Measurements from ENCODE around the gene TACR1. TPM values are rescaled to one million over a fixed set of nuclear protein-coding genes. Genes with fewer than 3 reads are reported as not detected.

Gene TACR1
- total and polyA plus RNA-seq, 2 experiments from 2014 or later = 3.5 to 7.3 TPM

DNA sequence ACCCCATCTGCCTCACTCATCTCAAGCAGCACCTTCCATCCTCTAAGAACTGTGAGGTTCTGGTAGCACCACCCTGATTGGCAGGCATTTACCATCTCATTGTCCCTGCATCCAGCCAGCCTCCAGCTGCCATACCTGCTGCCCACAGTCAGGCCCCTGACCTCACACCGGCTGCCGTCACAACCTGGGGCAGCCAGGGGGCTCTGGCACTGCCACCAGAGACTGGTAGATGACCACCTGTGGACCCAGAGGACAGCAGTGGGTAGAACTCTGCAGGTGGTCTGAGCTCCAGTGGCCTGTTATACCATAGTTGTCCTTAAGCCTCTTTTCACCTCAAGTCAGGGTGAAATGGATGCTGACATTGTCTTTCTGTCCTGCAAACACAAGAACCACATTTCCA is 171.4 kb downstream of the TACR1 start (continued):
- TF ChIP-seq, protein P1, sequence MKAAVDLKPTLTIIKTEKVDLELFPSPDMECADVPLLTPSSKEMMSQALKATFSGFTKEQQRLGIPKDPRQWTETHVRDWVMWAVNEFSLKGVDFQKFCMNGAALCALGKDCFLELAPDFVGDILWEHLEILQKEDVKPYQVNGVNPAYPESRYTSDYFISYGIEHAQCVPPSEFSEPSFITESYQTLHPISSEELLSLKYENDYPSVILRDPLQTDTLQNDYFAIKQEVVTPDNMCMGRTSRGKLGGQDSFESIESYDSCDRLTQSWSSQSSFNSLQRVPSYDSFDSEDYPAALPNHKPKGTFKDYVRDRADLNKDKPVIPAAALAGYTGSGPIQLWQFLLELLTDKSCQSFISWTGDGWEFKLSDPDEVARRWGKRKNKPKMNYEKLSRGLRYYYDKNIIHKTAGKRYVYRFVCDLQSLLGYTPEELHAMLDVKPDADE (IDR thresholded peaks at IDR 0.05) = no peak
- TF ChIP-seq POLR2AphosphoS5 (IDR thresholded peaks at IDR 0.05; ENCODE audit: low read depth) (no peak), ZNF331 (CRISPR knock-in tag; IDR thresholded peaks at IDR 0.05; ENCODE audit: low read depth) (no peak), JUNB (IDR thresholded peaks at IDR 0.05; ENCODE audit: unreplicated experiment) (no peak)

DNA sequence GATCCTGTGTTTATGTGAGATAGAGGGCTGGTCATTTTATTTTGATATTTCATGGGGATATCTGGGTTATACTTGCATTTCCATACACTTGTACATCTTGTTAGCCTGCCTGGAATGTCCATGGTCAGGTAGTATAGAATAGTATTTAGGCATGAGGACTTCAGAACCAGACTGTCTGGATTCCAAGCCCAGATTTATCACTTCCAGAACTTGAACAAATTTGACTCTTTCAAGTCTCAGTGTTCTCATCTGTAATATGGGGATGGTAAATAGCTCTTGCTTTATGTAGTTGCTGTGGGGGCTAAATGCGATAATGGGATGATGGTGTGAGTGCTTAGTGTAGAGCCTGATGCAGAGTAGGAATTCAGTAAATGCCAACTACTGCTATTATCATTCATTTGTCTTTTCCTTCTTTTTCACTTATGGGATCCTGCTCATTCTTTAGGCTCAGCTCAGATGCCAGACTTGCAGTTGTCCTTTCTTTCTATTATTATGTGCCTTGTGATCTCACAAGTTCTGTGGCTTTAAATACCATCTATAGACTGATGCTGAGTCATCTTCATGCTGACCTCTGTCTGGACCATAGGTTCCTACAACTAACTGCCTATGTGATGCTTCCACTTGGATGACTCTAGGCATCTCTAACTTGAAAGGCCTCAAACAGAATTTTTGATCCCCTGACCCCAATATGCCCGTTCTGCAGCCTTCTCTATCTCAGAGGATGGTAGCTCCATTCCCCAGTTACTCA is 173.5 kb downstream of the TACR1 start:
- Histone ChIP-seq H3F3A (replicated peaks; ENCODE audit: low read depth) (no peaks in the 10 kb centered on the region), H4K20me1 (replicated peaks; ENCODE audit: insufficient read depth) (no peaks in the 10 kb centered on the region), H3K36me3 (ENCODE audit: insufficient read depth) (no peaks in the 10 kb centered on the region), H2AFZ (no peak overlapping the region), H3K4me1 (ENCODE audit: insufficient read depth) (no peaks in the 10 kb centered on the region), H3K4me3 (no peak overlapping the region), H3K27ac (ENCODE audit: low read depth) (no peak overlapping the region), H3K79me2 (replicated peaks; ENCODE audit: insufficient read depth) (no peaks in the 10 kb centered on the region), H3K4me2 (no peak overlapping the region), H3K27me3 (ENCODE audit: insufficient read depth) (no peaks in the 10 kb centered on the region), H3K9me2 (ENCODE audit: insufficient read depth) (no peaks in the 10 kb centered on the region)
- H3K27me3 Mint-ChIP-seq (ENCODE audit: insufficient read depth, low read depth, poor library complexity) = peaks cover 5% of the 10 kb centered on the region
- H3K4me1 Mint-ChIP-seq = peaks cover 13% of the 10 kb centered on the region; the same call in 2 of the 3 replicates
- peak overlapping the region; percentile 7; the same call in 1 of the 2 replicates for H3K27ac Mint-ChIP-seq
- no peak for ATAC-seq
- no peak for TF ChIP-seq JUNB (IDR thresholded peaks at IDR 0.05; ENCODE audit: unreplicated experiment)
- TF ChIP-seq, protein P1 (IDR thresholded peaks at IDR 0.05) = no peak
- TF ChIP-seq, protein P2, sequence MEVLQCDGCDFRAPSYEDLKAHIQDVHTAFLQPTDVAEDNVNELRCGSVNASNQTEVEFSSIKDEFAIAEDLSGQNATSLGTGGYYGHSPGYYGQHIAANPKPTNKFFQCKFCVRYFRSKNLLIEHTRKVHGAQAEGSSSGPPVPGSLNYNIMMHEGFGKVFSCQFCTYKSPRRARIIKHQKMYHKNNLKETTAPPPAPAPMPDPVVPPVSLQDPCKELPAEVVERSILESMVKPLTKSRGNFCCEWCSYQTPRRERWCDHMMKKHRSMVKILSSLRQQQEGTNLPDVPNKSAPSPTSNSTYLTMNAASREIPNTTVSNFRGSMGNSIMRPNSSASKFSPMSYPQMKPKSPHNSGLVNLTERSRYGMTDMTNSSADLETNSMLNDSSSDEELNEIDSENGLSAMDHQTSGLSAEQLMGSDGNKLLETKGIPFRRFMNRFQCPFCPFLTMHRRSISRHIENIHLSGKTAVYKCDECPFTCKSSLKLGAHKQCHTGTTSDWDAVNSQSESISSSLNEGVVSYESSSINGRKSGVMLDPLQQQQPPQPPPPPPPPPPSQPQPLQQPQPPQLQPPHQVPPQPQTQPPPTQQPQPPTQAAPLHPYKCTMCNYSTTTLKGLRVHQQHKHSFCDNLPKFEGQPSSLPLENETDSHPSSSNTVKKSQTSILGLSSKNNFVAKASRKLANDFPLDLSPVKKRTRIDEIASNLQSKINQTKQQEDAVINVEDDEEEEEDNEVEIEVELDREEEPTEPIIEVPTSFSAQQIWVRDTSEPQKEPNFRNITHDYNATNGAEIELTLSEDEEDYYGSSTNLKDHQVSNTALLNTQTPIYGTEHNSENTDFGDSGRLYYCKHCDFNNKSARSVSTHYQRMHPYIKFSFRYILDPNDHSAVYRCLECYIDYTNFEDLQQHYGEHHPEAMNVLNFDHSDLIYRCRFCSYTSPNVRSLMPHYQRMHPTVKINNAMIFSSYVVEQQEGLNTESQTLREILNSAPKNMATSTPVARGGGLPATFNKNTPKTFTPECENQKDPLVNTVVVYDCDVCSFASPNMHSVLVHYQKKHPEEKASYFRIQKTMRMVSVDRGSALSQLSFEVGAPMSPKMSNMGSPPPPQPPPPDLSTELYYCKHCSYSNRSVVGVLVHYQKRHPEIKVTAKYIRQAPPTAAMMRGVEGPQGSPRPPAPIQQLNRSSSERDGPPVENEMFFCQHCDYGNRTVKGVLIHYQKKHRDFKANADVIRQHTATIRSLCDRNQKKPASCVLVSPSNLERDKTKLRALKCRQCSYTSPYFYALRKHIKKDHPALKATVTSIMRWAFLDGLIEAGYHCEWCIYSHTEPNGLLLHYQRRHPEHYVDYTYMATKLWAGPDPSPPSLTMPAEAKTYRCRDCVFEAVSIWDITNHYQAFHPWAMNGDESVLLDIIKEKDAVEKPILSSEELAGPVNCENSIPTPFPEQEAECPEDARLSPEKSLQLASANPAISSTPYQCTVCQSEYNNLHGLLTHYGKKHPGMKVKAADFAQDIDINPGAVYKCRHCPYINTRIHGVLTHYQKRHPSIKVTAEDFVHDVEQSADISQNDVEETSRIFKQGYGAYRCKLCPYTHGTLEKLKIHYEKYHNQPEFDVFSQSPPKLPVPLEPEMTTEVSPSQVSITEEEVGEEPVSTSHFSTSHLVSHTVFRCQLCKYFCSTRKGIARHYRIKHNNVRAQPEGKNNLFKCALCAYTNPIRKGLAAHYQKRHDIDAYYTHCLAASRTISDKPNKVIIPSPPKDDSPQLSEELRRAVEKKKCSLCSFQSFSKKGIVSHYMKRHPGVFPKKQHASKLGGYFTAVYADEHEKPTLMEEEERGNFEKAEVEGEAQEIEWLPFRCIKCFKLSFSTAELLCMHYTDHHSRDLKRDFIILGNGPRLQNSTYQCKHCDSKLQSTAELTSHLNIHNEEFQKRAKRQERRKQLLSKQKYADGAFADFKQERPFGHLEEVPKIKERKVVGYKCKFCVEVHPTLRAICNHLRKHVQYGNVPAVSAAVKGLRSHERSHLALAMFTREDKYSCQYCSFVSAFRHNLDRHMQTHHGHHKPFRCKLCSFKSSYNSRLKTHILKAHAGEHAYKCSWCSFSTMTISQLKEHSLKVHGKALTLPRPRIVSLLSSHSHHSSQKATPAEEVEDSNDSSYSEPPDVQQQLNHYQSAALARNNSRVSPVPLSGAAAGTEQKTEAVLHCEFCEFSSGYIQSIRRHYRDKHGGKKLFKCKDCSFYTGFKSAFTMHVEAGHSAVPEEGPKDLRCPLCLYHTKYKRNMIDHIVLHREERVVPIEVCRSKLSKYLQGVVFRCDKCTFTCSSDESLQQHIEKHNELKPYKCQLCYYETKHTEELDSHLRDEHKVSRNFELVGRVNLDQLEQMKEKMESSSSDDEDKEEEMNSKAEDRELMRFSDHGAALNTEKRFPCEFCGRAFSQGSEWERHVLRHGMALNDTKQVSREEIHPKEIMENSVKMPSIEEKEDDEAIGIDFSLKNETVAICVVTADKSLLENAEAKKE (CRISPR knock-in tag; IDR thresholded peaks at IDR 0.05) = no peak
- H3K9me3 Mint-ChIP-seq = no peaks in the 10 kb centered on the region
- no peak for DNase-seq (ENCODE audit: low spot score)
- no peaks in the 10 kb centered on the region for H3K36me3 Mint-ChIP-seq (ENCODE audit: low read depth)
- H3K4me3 Mint-ChIP-seq = no peak overlapping the region

Measured in GM23338 (cell line).